ENCODE data around the gene SCUBE1. TPM values are rescaled to one million over a fixed set of nuclear protein-coding genes. Genes with fewer than 3 reads are reported as not detected.

SCUBE1 gene
- total and polyA plus RNA-seq, 2 experiments from 2014 or later: 0.81 to 3.2 TPM

DNA sequence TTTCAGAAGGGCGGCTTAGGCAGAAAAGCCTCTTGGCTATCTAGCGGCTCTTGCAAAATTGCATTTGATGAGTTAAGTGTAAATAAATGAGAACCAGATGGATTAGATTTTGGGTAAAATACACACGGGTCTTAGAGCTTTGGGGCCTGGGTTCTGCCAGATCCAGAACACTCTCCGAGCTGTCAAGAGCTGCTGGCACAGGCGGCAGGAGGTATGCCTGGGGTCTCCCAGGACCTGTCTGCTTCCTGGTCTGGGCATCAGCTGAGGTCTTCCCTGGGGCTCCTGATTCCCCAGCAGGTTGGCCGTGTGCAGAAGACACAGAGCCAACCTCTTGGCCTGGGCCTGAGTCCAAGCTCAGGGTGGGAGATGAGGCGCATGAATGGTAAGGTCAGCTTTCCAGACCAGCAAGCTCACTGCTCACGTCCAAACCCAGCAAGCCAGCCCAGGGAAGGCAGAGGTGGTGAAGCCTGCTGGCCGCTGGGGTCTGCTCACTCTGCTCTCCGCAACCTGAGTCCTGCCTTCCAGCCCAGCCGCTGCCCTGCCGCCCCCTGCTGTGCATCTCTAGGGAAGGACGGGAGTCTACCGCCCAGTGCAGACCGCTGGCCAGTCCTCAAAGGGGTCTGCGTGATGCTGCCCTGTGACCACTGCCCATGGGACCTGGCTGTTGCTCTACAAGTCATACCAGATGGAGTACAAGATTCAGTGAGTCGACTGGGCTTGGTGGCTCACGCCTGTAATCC is 44.9 kb downstream of the SCUBE1 start:
- H3K27ac ChIP-seq (ENCODE audit: low read depth): no peak overlapping the region
- DNase-seq (ENCODE audit: low spot score): no peak

More for the DNA sequence above, 44.9 kb downstream of the SCUBE1 start:
- H3K27me3 Mint-ChIP-seq (ENCODE audit: insufficient read depth, low read depth, poor library complexity): peaks cover 16% of the 10 kb centered on the region
- H3K27me3 ChIP-seq (ENCODE audit: insufficient read depth): no peaks in the 10 kb centered on the region
- H3K27ac Mint-ChIP-seq: no peak overlapping the region
- no peaks in the 10 kb centered on the region for H3K79me2 ChIP-seq (replicated peaks; ENCODE audit: insufficient read depth)
- no peaks in the 10 kb centered on the region for H3K36me3 ChIP-seq (ENCODE audit: insufficient read depth)
- TF ChIP-seq ZNF331 (CRISPR knock-in tag; IDR thresholded peaks at IDR 0.05; ENCODE audit: low read depth): no peak
- TF ChIP-seq, protein P1, sequence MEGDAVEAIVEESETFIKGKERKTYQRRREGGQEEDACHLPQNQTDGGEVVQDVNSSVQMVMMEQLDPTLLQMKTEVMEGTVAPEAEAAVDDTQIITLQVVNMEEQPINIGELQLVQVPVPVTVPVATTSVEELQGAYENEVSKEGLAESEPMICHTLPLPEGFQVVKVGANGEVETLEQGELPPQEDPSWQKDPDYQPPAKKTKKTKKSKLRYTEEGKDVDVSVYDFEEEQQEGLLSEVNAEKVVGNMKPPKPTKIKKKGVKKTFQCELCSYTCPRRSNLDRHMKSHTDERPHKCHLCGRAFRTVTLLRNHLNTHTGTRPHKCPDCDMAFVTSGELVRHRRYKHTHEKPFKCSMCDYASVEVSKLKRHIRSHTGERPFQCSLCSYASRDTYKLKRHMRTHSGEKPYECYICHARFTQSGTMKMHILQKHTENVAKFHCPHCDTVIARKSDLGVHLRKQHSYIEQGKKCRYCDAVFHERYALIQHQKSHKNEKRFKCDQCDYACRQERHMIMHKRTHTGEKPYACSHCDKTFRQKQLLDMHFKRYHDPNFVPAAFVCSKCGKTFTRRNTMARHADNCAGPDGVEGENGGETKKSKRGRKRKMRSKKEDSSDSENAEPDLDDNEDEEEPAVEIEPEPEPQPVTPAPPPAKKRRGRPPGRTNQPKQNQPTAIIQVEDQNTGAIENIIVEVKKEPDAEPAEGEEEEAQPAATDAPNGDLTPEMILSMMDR (conservative IDR thresholded peaks at IDR 0.05; ENCODE audit: low read depth in 2 of 2): peak in 1 of 2 experiments; percentile 18; a peak in 1 of 4 replicates
- no peak for TF ChIP-seq STAT1 (IDR thresholded peaks at IDR 0.05; ENCODE audit: unreplicated experiment)
- TF ChIP-seq, protein P2, sequence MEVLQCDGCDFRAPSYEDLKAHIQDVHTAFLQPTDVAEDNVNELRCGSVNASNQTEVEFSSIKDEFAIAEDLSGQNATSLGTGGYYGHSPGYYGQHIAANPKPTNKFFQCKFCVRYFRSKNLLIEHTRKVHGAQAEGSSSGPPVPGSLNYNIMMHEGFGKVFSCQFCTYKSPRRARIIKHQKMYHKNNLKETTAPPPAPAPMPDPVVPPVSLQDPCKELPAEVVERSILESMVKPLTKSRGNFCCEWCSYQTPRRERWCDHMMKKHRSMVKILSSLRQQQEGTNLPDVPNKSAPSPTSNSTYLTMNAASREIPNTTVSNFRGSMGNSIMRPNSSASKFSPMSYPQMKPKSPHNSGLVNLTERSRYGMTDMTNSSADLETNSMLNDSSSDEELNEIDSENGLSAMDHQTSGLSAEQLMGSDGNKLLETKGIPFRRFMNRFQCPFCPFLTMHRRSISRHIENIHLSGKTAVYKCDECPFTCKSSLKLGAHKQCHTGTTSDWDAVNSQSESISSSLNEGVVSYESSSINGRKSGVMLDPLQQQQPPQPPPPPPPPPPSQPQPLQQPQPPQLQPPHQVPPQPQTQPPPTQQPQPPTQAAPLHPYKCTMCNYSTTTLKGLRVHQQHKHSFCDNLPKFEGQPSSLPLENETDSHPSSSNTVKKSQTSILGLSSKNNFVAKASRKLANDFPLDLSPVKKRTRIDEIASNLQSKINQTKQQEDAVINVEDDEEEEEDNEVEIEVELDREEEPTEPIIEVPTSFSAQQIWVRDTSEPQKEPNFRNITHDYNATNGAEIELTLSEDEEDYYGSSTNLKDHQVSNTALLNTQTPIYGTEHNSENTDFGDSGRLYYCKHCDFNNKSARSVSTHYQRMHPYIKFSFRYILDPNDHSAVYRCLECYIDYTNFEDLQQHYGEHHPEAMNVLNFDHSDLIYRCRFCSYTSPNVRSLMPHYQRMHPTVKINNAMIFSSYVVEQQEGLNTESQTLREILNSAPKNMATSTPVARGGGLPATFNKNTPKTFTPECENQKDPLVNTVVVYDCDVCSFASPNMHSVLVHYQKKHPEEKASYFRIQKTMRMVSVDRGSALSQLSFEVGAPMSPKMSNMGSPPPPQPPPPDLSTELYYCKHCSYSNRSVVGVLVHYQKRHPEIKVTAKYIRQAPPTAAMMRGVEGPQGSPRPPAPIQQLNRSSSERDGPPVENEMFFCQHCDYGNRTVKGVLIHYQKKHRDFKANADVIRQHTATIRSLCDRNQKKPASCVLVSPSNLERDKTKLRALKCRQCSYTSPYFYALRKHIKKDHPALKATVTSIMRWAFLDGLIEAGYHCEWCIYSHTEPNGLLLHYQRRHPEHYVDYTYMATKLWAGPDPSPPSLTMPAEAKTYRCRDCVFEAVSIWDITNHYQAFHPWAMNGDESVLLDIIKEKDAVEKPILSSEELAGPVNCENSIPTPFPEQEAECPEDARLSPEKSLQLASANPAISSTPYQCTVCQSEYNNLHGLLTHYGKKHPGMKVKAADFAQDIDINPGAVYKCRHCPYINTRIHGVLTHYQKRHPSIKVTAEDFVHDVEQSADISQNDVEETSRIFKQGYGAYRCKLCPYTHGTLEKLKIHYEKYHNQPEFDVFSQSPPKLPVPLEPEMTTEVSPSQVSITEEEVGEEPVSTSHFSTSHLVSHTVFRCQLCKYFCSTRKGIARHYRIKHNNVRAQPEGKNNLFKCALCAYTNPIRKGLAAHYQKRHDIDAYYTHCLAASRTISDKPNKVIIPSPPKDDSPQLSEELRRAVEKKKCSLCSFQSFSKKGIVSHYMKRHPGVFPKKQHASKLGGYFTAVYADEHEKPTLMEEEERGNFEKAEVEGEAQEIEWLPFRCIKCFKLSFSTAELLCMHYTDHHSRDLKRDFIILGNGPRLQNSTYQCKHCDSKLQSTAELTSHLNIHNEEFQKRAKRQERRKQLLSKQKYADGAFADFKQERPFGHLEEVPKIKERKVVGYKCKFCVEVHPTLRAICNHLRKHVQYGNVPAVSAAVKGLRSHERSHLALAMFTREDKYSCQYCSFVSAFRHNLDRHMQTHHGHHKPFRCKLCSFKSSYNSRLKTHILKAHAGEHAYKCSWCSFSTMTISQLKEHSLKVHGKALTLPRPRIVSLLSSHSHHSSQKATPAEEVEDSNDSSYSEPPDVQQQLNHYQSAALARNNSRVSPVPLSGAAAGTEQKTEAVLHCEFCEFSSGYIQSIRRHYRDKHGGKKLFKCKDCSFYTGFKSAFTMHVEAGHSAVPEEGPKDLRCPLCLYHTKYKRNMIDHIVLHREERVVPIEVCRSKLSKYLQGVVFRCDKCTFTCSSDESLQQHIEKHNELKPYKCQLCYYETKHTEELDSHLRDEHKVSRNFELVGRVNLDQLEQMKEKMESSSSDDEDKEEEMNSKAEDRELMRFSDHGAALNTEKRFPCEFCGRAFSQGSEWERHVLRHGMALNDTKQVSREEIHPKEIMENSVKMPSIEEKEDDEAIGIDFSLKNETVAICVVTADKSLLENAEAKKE (CRISPR knock-in tag; IDR thresholded peaks at IDR 0.05): no peak
- H3K9me2 ChIP-seq (ENCODE audit: insufficient read depth): no peaks in the 10 kb centered on the region
- H3K9me3 Mint-ChIP-seq: no peaks in the 10 kb centered on the region
- H3K4me1 ChIP-seq (ENCODE audit: insufficient read depth): no peaks in the 10 kb centered on the region
- H3K36me3 Mint-ChIP-seq (ENCODE audit: low read depth): no peaks in the 10 kb centered on the region; the same call in 2 of the 3 replicates
- no peak overlapping the region for H3K4me2 ChIP-seq
- H3K4me3 Mint-ChIP-seq: no peak overlapping the region
- ATAC-seq: peak; percentile 19; the same call in 1 of the 3 replicates
- H3F3A ChIP-seq (replicated peaks; ENCODE audit: low read depth): 0 out of 2 replicates have a peak, but pooled peaks cover 2% of the 10 kb centered on the region
- no peaks in the 10 kb centered on the region for H4K20me1 ChIP-seq (replicated peaks; ENCODE audit: insufficient read depth)
- H3K4me1 Mint-ChIP-seq: peaks cover 2% of the 10 kb centered on the region; the same call in 1 of the 3 replicates
- H3K4me3 ChIP-seq: no peak overlapping the region
- no peak overlapping the region for H2AFZ ChIP-seq
